Kidney tubule cell (primary cell): ENCODE data around the gene IL11RA.
A peak's percentile ranks its signal among the peaks of the same experiment; 100 is the strongest.

Experiments used
- DNase-seq: peaks from one replicate; pipeline ENCODE4 v3.0.0-alpha.2; 2018; ENCODE audit warnings: low spot score

Gene IL11RA

GRCh38 chr9:34687276-34688030 lies 35.5 kb downstream of the IL11RA start:
- DNase-seq: no peak

GRCh38 chr9:34688329-34689115 lies 36.5 kb downstream of the IL11RA start:
- no peak for DNase-seq

GRCh38 chr9:34689116-34689470 lies 37.1 kb downstream of the IL11RA start:
- no peak for DNase-seq

GRCh38 chr9:34689512-34689911 lies 37.5 kb downstream of the IL11RA start:
- no peak for DNase-seq

- no peak for DNase-seq
Observed at GRCh38 chr9:34690983-34691935, 39.3 kb downstream of the IL11RA start, which contains the start of gene CCL19. CCL19 (minus strand) TSS chr9:34691276; CDS start chr9:34691139, 137 bp downstream.

- no peak for DNase-seq
Observed at GRCh38 chr9:34691936-34692315, 39.9 kb downstream of the IL11RA start.

GRCh38 chr9:34693560-34693959 lies 41.6 kb downstream of the IL11RA start:
- DNase-seq: no peak

- DNase-seq: no peak
Observed at GRCh38 chr9:34694811-34695210, 42.8 kb downstream of the IL11RA start.

GRCh38 chr9:34701023-34701768 lies 49.2 kb downstream of the IL11RA start:
- DNase-seq: peak; percentile 73

- DNase-seq: peak; percentile 77
Observed at GRCh38 chr9:34701769-34702736, 50.1 kb downstream of the IL11RA start.

GRCh38 chr9:34707130-34707529 lies 55.1 kb downstream of the IL11RA start:
- DNase-seq: no peak

- DNase-seq: no peak
Observed at GRCh38 chr9:34709196-34709978, 57.4 kb downstream of the IL11RA start.

- DNase-seq: no peak
Observed at GRCh38 chr9:34710023-34710422, 58.0 kb downstream of the IL11RA start, which contains the start of gene CCL21. CCL21 (minus strand) TSS chr9:34710136; CDS start chr9:34710066, 70 bp downstream.
